ENCODE measurements around the gene PNPLA7.
"Not testable (repeated sequence)": the region's sequence is repeated elsewhere in the genome, so short reads cannot be mapped to it uniquely, and the experiment has no call there.

PNPLA7 gene

GRCh38 chr9:137550231-137550621 lies at the start of gene PNPLA7:
TSS of gene PNPLA7 (minus strand) at chr9:137550402. CDS start at chr9:137550197, 205 bp downstream.
- intact Hi-C loops (cut with micrococcal nuclease): loop anchor here (5.0 kb wide), 1 partner anchor 42 kb away; the partner anchor contains the start of gene ZMYND19
- Mint-ChIP-seq H3K4me3 (peak within 1 kb of the TSS; percentile 90), H3K4me1 (ENCODE audit: low read depth) (peaks cover 28% of the 10 kb centered on the region), H3K27ac (peak within 1 kb of the TSS; percentile 85), H3K27me3 (peaks cover 3% of the 10 kb centered on the region), H3K9me3 (no peaks in the 10 kb centered on the region), H3K36me3 (ENCODE audit: low read depth) (peaks cover 32% of the 10 kb centered on the region)

GRCh38 chr9:137598943-137599342 lies 48.7 kb upstream of the PNPLA7 start:
- H3K27me3 Mint-ChIP-seq: peaks cover 2% of the 10 kb centered on the region
- H3K4me1 Mint-ChIP-seq (ENCODE audit: low read depth): peaks cover 30% of the 10 kb centered on the region
- intact Hi-C loops (cut with micrococcal nuclease): no loop called here
- peaks cover 3% of the 10 kb centered on the region for H3K36me3 Mint-ChIP-seq (ENCODE audit: low read depth)
- H3K4me3 Mint-ChIP-seq: no peak overlapping the region
- H3K9me3 Mint-ChIP-seq: no peaks in the 10 kb centered on the region
- no peak overlapping the region for H3K27ac Mint-ChIP-seq

GRCh38 chr9:137596577-137596976 lies 46.4 kb upstream of the PNPLA7 start:
- intact Hi-C loops (cut with micrococcal nuclease); H3K4me3 Mint-ChIP-seq: not testable (repeated sequence)

DNA sequence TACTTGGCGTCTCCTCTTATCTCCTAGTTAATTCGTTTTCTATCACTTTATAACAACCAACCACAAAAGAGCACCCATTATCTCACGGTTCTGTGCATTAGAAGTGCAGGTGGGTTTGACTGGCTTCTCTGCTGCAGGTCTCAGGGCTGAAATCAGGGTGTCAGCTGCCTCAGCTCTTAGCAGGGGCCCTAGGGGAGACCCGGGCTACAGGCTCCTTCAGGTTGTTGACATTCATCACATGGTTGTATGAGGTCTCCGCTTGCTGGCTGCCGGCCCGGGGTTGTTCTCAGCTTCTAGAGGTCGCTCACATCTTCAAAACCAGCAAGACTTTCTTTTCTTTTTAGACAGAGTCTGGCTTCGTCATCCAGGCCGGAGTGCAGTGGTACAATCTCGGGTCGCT lies 43.0 kb upstream of the PNPLA7 start:
- H3K9me3 Mint-ChIP-seq: no peaks in the 10 kb centered on the region
- H3K27me3 Mint-ChIP-seq: no peaks in the 10 kb centered on the region
- peaks cover 35% of the 10 kb centered on the region for H3K4me1 Mint-ChIP-seq (ENCODE audit: low read depth)
- H3K4me3 Mint-ChIP-seq: no peak overlapping the region
- H3K36me3 Mint-ChIP-seq (ENCODE audit: low read depth): peaks cover 17% of the 10 kb centered on the region
- no peak overlapping the region for H3K27ac Mint-ChIP-seq
- intact Hi-C loops (cut with micrococcal nuclease): loop anchor here (5.0 kb wide), 1 partner anchor 41 kb away; the partner anchor contains the start of genes MRPL41 and PNPLA7

More at GRCh38 chr9:137596577-137596976, 46.4 kb upstream of the PNPLA7 start:
- peaks cover 20% of the 10 kb centered on the region for H3K4me1 Mint-ChIP-seq (ENCODE audit: low read depth)
- not testable (repeated sequence) for H3K36me3 Mint-ChIP-seq (ENCODE audit: low read depth); H3K27me3 Mint-ChIP-seq; H3K27ac Mint-ChIP-seq; H3K9me3 Mint-ChIP-seq

DNA sequence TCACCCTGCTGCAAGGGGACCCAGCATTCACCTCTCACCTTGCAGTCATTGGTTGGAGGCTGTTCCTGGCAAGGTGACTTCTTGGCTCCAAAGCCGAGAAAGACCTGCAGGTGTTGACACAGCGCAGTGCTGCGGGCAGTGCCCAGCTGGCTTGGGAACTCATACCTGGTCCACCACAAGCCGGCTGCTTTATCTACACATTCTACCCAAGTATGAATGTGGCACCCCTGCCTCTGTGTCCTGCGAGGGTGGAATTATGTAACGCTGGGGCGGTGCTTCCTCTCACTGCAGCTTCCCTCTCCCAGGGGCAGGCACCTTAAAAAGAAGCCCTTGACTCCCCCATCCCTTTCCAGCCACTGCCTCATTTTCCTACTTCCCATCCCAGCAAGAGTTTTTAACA lies 42.6 kb upstream of the PNPLA7 start:
- Mint-ChIP-seq H3K4me1 (ENCODE audit: low read depth) (peaks cover 38% of the 10 kb centered on the region), H3K9me3 (no peaks in the 10 kb centered on the region), H3K27me3 (no peaks in the 10 kb centered on the region), H3K4me3 (no peak overlapping the region), H3K36me3 (ENCODE audit: low read depth) (peaks cover 21% of the 10 kb centered on the region), H3K27ac (no peak overlapping the region)
- intact Hi-C loops (cut with micrococcal nuclease): loop anchor here (5.0 kb wide), 1 partner anchor 40 kb away; the partner anchor contains the start of genes MRPL41 and PNPLA7

- intact Hi-C loops (cut with micrococcal nuclease): loop anchor here (1.0 to 5.0 kb wide), 3 partner anchors 15 to 38 kb away; partner anchors contain the start of genes ARRDC1, MRPL41 and PNPLA7
- Mint-ChIP-seq H3K4me3 (peak within 1 kb of the TSS; percentile 100), H3K9me3 (no peaks in the 10 kb centered on the region), H3K27me3 (no peaks in the 10 kb centered on the region), H3K4me1 (ENCODE audit: low read depth) (peaks cover 38% of the 10 kb centered on the region), H3K27ac (peak within 1 kb of the TSS; percentile 94), H3K36me3 (ENCODE audit: low read depth) (peaks cover 41% of the 10 kb centered on the region)
Measured at GRCh38 chr9:137590469-137591383, 40.5 kb upstream of the PNPLA7 start, which contains the start of gene ZMYND19. TSS of gene ZMYND19 (minus strand) at chr9:137590512. CDS start at chr9:137590263, 249 bp downstream.

- H3K4me3 Mint-ChIP-seq: no peak overlapping the region
Measured at GRCh38 chr9:137590123-137590468, 39.9 kb upstream of the PNPLA7 start.

GRCh38 chr9:137589441-137590122 lies 39.4 kb upstream of the PNPLA7 start:
- intact Hi-C loops (cut with micrococcal nuclease): loop anchor here (1.0 to 10.0 kb wide), 4 partner anchors 16 to 105 kb away; partner anchors contain the start of genes ARRDC1, MRPL41 and PNPLA7
- Mint-ChIP-seq H3K27ac (peak overlapping the region; percentile 64), H3K36me3 (ENCODE audit: low read depth) (peaks cover 53% of the 10 kb centered on the region)

More at GRCh38 chr9:137590123-137590468, 39.9 kb upstream of the PNPLA7 start:
- Mint-ChIP-seq H3K36me3 (ENCODE audit: low read depth) (peaks cover 48% of the 10 kb centered on the region), H3K27ac (no peak overlapping the region), H3K9me3 (no peaks in the 10 kb centered on the region), H3K27me3 (no peaks in the 10 kb centered on the region), H3K4me1 (ENCODE audit: low read depth) (peaks cover 38% of the 10 kb centered on the region)
- intact Hi-C loops (cut with micrococcal nuclease): loop anchor here (1.0 to 5.0 kb wide), 3 partner anchors 15 to 38 kb away; partner anchors contain the start of genes ARRDC1, MRPL41 and PNPLA7

DNA sequence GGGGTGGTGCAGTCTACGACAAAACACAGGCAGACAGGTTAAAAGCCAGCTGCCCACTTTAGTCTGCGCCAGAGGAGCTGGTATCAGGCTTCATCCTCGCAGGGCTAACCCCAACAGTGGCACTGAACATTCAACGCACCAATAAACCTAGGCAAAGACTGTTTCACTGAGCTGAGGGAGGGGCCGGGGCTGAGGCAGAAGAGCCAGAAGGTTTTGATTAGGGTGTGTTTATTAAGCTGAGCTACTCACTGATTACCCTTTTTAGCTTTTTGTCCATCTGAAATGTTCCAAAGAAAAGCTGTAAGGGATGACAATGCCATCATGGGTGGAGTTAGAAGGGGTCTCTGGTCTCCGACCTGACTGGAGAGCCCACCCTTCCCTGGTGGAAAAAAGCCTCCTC lies 38.7 kb upstream of the PNPLA7 start:
- no peaks in the 10 kb centered on the region for H3K27me3 Mint-ChIP-seq
- H3K36me3 Mint-ChIP-seq (ENCODE audit: low read depth): peaks cover 57% of the 10 kb centered on the region
- H3K9me3 Mint-ChIP-seq: no peaks in the 10 kb centered on the region
- peak overlapping the region; percentile 64 for H3K27ac Mint-ChIP-seq
- peaks cover 38% of the 10 kb centered on the region for H3K4me1 Mint-ChIP-seq (ENCODE audit: low read depth)
- intact Hi-C loops (cut with micrococcal nuclease): loop anchor here (10.0 kb wide), 1 partner anchor 106 kb away; no protein-coding TSS in a partner anchor
- peak overlapping the region; percentile 5 for H3K4me3 Mint-ChIP-seq

More at GRCh38 chr9:137589441-137590122, 39.4 kb upstream of the PNPLA7 start:
- no peaks in the 10 kb centered on the region for H3K9me3 Mint-ChIP-seq
- H3K4me3 Mint-ChIP-seq: peak overlapping the region; percentile 75
- H3K4me1 Mint-ChIP-seq (ENCODE audit: low read depth): peaks cover 38% of the 10 kb centered on the region
- no peaks in the 10 kb centered on the region for H3K27me3 Mint-ChIP-seq

GRCh38 chr9:137588311-137588710 lies 38.1 kb upstream of the PNPLA7 start:
- H3K4me1 Mint-ChIP-seq (ENCODE audit: low read depth): peaks cover 38% of the 10 kb centered on the region
- intact Hi-C loops (cut with micrococcal nuclease): loop anchor here (10.0 kb wide), 1 partner anchor 106 kb away; no protein-coding TSS in a partner anchor
- H3K36me3 Mint-ChIP-seq (ENCODE audit: low read depth): peaks cover 59% of the 10 kb centered on the region
- H3K27ac Mint-ChIP-seq: no peak overlapping the region
- H3K4me3 Mint-ChIP-seq: no peak overlapping the region
- no peaks in the 10 kb centered on the region for H3K27me3 Mint-ChIP-seq
- no peaks in the 10 kb centered on the region for H3K9me3 Mint-ChIP-seq

GRCh38 chr9:137586854-137587253 lies 36.7 kb upstream of the PNPLA7 start:
- intact Hi-C loops (cut with micrococcal nuclease): loop anchor here (10.0 kb wide), 1 partner anchor 108 kb away; no protein-coding TSS in a partner anchor
- H3K27me3 Mint-ChIP-seq: no peaks in the 10 kb centered on the region
- no peak overlapping the region for H3K4me3 Mint-ChIP-seq

DNA sequence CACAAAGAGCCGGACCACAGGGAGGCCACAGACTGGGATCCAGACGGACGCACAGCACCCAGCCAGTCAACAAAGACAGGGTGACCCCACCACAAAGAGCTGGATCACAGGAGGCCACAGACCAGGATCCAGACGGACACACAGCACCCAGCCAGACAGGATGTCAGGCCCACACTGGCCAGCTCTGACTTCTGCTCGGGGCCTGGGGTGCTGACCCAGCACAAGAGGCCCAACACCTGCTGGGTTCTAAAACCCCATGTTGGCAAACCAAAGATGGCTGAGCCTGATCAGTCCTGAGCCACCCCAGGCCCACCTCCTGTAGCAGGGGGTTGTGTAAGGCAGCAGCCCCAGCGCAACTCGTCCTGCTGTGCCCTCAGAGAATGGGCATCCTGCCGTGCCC lies 33.8 kb upstream of the PNPLA7 start:
- no peaks in the 10 kb centered on the region for H3K9me3 Mint-ChIP-seq
- H3K27ac Mint-ChIP-seq: no peak overlapping the region
- no peak overlapping the region for H3K4me3 Mint-ChIP-seq
- no peaks in the 10 kb centered on the region for H3K27me3 Mint-ChIP-seq
- intact Hi-C loops (cut with micrococcal nuclease): loop anchor here (10.0 kb wide), 1 partner anchor 111 kb away; no protein-coding TSS in a partner anchor
- peaks cover 77% of the 10 kb centered on the region for H3K36me3 Mint-ChIP-seq (ENCODE audit: low read depth)
- peaks cover 18% of the 10 kb centered on the region for H3K4me1 Mint-ChIP-seq (ENCODE audit: low read depth)

More at GRCh38 chr9:137586854-137587253, 36.7 kb upstream of the PNPLA7 start:
- H3K36me3 Mint-ChIP-seq (ENCODE audit: low read depth): peaks cover 73% of the 10 kb centered on the region
- no peak overlapping the region for H3K27ac Mint-ChIP-seq
- H3K4me1 Mint-ChIP-seq (ENCODE audit: low read depth): peaks cover 25% of the 10 kb centered on the region
- H3K9me3 Mint-ChIP-seq: no peaks in the 10 kb centered on the region

DNA sequence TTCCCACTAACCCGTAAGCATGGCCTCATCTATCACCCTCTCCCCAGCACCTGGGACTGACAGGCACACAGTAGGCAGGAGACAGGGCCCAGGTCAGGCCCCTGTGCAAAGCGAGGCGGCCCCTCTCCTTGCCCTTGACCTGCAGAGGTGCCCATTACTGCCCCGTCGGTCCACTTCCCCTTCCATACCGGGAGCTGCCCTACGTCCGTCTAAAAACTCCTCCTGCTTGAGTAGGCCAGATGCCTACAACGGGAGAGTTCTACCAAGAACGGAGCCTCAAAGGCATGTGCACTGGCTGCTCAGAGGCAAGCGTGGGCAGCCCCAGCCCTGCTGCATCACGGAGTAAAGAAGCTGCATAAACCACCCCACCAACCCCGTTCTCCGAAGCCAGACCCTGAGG lies 33.1 kb upstream of the PNPLA7 start:
- peaks cover 75% of the 10 kb centered on the region for H3K36me3 Mint-ChIP-seq (ENCODE audit: low read depth)
- H3K27me3 Mint-ChIP-seq: no peaks in the 10 kb centered on the region
- H3K27ac Mint-ChIP-seq: no peak overlapping the region
- intact Hi-C loops (cut with micrococcal nuclease): loop anchor here (10.0 kb wide), 1 partner anchor 111 kb away; no protein-coding TSS in a partner anchor
- H3K4me1 Mint-ChIP-seq (ENCODE audit: low read depth): peaks cover 13% of the 10 kb centered on the region
- no peak overlapping the region for H3K4me3 Mint-ChIP-seq
- H3K9me3 Mint-ChIP-seq: no peaks in the 10 kb centered on the region

Data from dendritic cell treated with granulocyte-macrophage colony-stimulating factor and Interleukin-4, amounts not matched to agents 40 ng/mL and 50 ng/mL, for 4 days (primary cell).